HCT116 (cell line): Measurements from ENCODE around the gene SMAD2. TPM values are rescaled to one million over a fixed set of nuclear protein-coding genes. Genes with fewer than 3 reads are reported as not detected.

Experiments used
- ATAC-seq: fragments of 200-7000 bp; cut with Tn5 transposase; 2 replicates; pipeline ENCODE4 v1.9.1; 2020; ENCODE audit warnings: mild to moderate bottlenecking, moderate library complexity
- BruUV-seq: library from RNA; stranded (reverse); fragments of 400-500 nt; replicated peaks from 2 replicates; lab custom pipeline; 2021; lab: Mats Ljungman, UMichigan
- CTCF ChIA-PET: fragments of 300-600 bp; sonication (Branson Sonifier 250); formaldehyde crosslinking; loops from one replicate; lab custom pipeline; 2021; ENCODE audit warnings: antibody characterized with exemption; lab: Charles Lee
- POLR2A ChIA-PET: fragments of 300-600, 350-600 bp; sonication (Branson Sonifier 250); formaldehyde crosslinking; loops from one replicate; lab custom pipeline; 2021; ENCODE audit warnings: antibody characterized with exemption; lab: Charles Lee
- RAD21 ChIA-PET, 2 experiments: fragments of 300-600 bp; sonication (Branson Sonifier 250); formaldehyde crosslinking; loops; one replicate each; lab custom pipeline; 2023; ENCODE audit warnings: low total read pairs in 2 of 2; ENCODE audit not compliant: uncharacterized antibody in 2 of 2, unreplicated experiment in 2 of 2, low non-redundant PET in 1 of 2; lab: Charles Lee
- DNase-seq: peaks from one replicate; pipeline ENCODE4 v3.0.0-alpha.2; 2010; ENCODE audit warnings: low read depth, low spot score
- H2AFZ ChIP-seq: fragments of 200-600 bp; shearing (Covaris generic), sonication (generic); 2 replicates; pipeline ENCODE4 v1.6.1; 2017; ENCODE audit warnings: low read depth, mixed run types, mixed read lengths, antibody characterized with exemption, low read length; ENCODE audit not compliant: poor library complexity, severe bottlenecking
- H3K27ac ChIP-seq: 2 replicates; pipeline ENCODE4 v1.5.1; 2012; ENCODE audit warnings: low read depth, low read length
- H3K27me3 ChIP-seq: fragments of 200-600 bp; sonication (generic); 2 replicates; pipeline ENCODE4 v1.6.1; 2016; ENCODE audit warnings: mixed run types, low read length, mixed read lengths; ENCODE audit not compliant: insufficient read depth
- H3K36me3 ChIP-seq, 2 experiments: fragments of 200-500 bp in 1 of 2; fragments of 200-600 bp in 1 of 2; sonication (Bioruptor generic) in 1 of 2; sonication (generic) in 1 of 2; 2 replicates each; pipeline versions ENCODE4 v1.5.1 to v1.6.1; 2014 to 2016; ENCODE audit warnings: low read length in 2 of 2, inconsistent platforms in 1 of 2, mixed read lengths in 1 of 2, mixed run types in 1 of 2; ENCODE audit not compliant: insufficient read depth in 2 of 2, control insufficient read depth in 1 of 2
- H3K4me1 ChIP-seq, 2 experiments: fragments of 200-600 bp in 1 of 2; sonication (generic) in 1 of 2; 2 replicates each; pipeline versions ENCODE4 v1.5.1 to v1.6.1; 2012 to 2017; ENCODE audit warnings: low read length in 2 of 2, inconsistent platforms in 1 of 2, mild to moderate bottlenecking in 1 of 2, mixed read lengths in 1 of 2, mixed run types in 1 of 2, moderate library complexity in 1 of 2; ENCODE audit not compliant: insufficient read depth in 2 of 2, control insufficient read depth in 1 of 2
- H3K4me2 ChIP-seq: fragments of 200-600 bp; sonication (generic); 2 replicates; pipeline ENCODE4 v1.6.1; 2017; ENCODE audit warnings: mixed run types, low read length, mixed read lengths
- H3K4me3 ChIP-seq, 2 experiments: fragments of 200-600 bp in 1 of 2; sonication (generic) in 1 of 2; replicated peaks in 1 of 2; 2 replicates each; pipeline ENCODE4 v1.5.1; 2011 to 2016; ENCODE audit warnings: low read length in 2 of 2, control low read depth in 1 of 2, low read depth in 1 of 2, mild to moderate bottlenecking in 1 of 2, mixed read lengths in 1 of 2, mixed run types in 1 of 2
- H3K79me2 ChIP-seq: fragments of 200-600 bp; sonication (generic); 2 replicates; pipeline ENCODE4 v1.6.1; 2017; ENCODE audit warnings: mild to moderate bottlenecking, mixed run types, low read length, moderate library complexity, mixed read lengths; ENCODE audit not compliant: insufficient read depth
- H3K9ac ChIP-seq: fragments of 200-600 bp; sonication (generic); 2 replicates; pipeline ENCODE4 v1.6.1; 2016; ENCODE audit warnings: low read length, mixed read lengths
- H3K9me2 ChIP-seq: fragments of 200-600 bp; sonication (generic), shearing (Covaris generic); 2 replicates; pipeline ENCODE4 v1.6.1; 2017; ENCODE audit warnings: mixed run types, mild to moderate bottlenecking, moderate library complexity; ENCODE audit not compliant: insufficient read depth
- H3K9me3 ChIP-seq, 2 experiments: fragments of 200-500 bp in 1 of 2; fragments of 200-600 bp in 1 of 2; sonication (Bioruptor generic) in 1 of 2; sonication (generic) in 1 of 2; 2 replicates each; pipeline ENCODE4 v1.6.1; 2014 to 2017; ENCODE audit warnings: low read length in 2 of 2, mixed read lengths in 2 of 2, inconsistent platforms in 1 of 2, low read depth in 1 of 2, mild to moderate bottlenecking in 1 of 2, mixed run types in 1 of 2, moderate library complexity in 1 of 2; ENCODE audit not compliant: control insufficient read depth in 1 of 2, insufficient read depth in 1 of 2
- H4K20me1 ChIP-seq: fragments of 200-600 bp; sonication (generic), shearing (Covaris generic); 2 replicates; pipeline ENCODE4 v1.6.1; 2017; ENCODE audit warnings: mixed run types, mild to moderate bottlenecking, moderate library complexity; ENCODE audit not compliant: insufficient read depth
- CBX3 ChIP-seq: IDR thresholded peaks from 2 replicates; pipeline ENCODE4 v1.6.1; 2012; ENCODE audit warnings: low read depth
- CEBPB ChIP-seq: IDR thresholded peaks from 2 replicates; pipeline ENCODE4 v1.6.1; 2012; ENCODE audit warnings: low read depth
- EGR1 ChIP-seq: IDR thresholded peaks from 2 replicates; pipeline ENCODE4 v1.6.1; 2012; ENCODE audit warnings: low read depth
- EZH2 ChIP-seq: fragments of 200-600 bp; sonication (generic); IDR thresholded peaks from 2 replicates; pipeline ENCODE4 v1.6.1; 2017; ENCODE audit warnings: antibody characterized with exemption, mixed run types
- EZH2phosphoT487 ChIP-seq: fragments of 200-600 bp; IDR thresholded peaks from 2 replicates; pipeline ENCODE4 v1.6.1; 2018; ENCODE audit warnings: antibody characterized with exemption, borderline replicate concordance
- FOSL1 ChIP-seq: IDR thresholded peaks from 2 replicates; pipeline ENCODE4 v1.6.1; 2012; ENCODE audit warnings: low read depth
- JUND ChIP-seq: IDR thresholded peaks from 2 replicates; pipeline ENCODE4 v1.6.1; 2012
- MAX ChIP-seq: IDR thresholded peaks from 2 replicates; pipeline ENCODE4 v1.6.1; 2012
- POLR2A ChIP-seq: IDR thresholded peaks from 2 replicates; pipeline ENCODE4 v1.7.0; 2011; ENCODE audit warnings: borderline replicate concordance; ENCODE audit not compliant: insufficient read depth, insufficient read length; ENCODE audit errors: extremely low read depth
- RAD21 ChIP-seq: IDR thresholded peaks from 2 replicates; pipeline ENCODE4 v1.6.1; 2012; ENCODE audit warnings: low read depth, mild to moderate bottlenecking
- SIN3A ChIP-seq: IDR thresholded peaks from 2 replicates; pipeline ENCODE4 v1.6.1; 2012; ENCODE audit warnings: low read depth
- SP1 ChIP-seq: IDR thresholded peaks from 2 replicates; pipeline ENCODE4 v1.6.1; 2012; ENCODE audit warnings: low read depth
- SRF ChIP-seq: IDR thresholded peaks from 2 replicates; pipeline ENCODE4 v1.6.1; 2012; ENCODE audit warnings: low read depth
- TCF7L2 ChIP-seq: IDR thresholded peaks from 2 replicates; pipeline ENCODE4 v1.7.0; 2011; ENCODE audit warnings: borderline replicate concordance, inconsistent platforms; ENCODE audit not compliant: insufficient read depth, insufficient read length; ENCODE audit errors: extremely low read depth
- YY1 ChIP-seq: IDR thresholded peaks from 2 replicates; pipeline ENCODE4 v1.6.1; 2011; ENCODE audit warnings: low read length, low read depth, moderate library complexity, mild to moderate bottlenecking; ENCODE audit not compliant: insufficient replicate concordance; ENCODE audit errors: extremely low read depth
- ZFX ChIP-seq: fragments of 450-650 bp; IDR thresholded peaks from 2 replicates; pipeline ENCODE4 v1.6.1; 2017
- ZNF274 ChIP-seq: fragments of 200-500 bp; sonication (Bioruptor generic); IDR thresholded peaks from 2 replicates; pipeline ENCODE4 v1.6.1; 2014; ENCODE audit warnings: mild to moderate bottlenecking, low read depth, low read length, inconsistent platforms
- intact Hi-C: fragments of 100-400 bp; cut with micrococcal nuclease; formaldehyde crosslinking; loops from 2 replicates; pipeline ENCODE4 v1.10.0; 2022
- total RNA-seq: library from RNA; stranded (reverse); gene quantifications from one replicate; pipeline ENCODE4 v1.2.1, GENCODE V29; 2021; ENCODE audit not compliant: unreplicated experiment
- TF ChIP-seq, protein P1 (sequence below): IDR thresholded peaks from 2 replicates; pipeline ENCODE4 v1.6.1; 2012
- TF ChIP-seq, protein P2 (sequence below): IDR thresholded peaks from 2 replicates; pipeline ENCODE4 v1.6.1; 2011; ENCODE audit warnings: mild to moderate bottlenecking, low read length, moderate library complexity; ENCODE audit not compliant: insufficient replicate concordance; ENCODE audit errors: extremely low read depth
- TF ChIP-seq, protein P3 (sequence below): IDR thresholded peaks from 2 replicates; pipeline ENCODE4 v1.6.1; 2012; ENCODE audit warnings: low read depth

SMAD2 gene
- total RNA-seq, 1 experiment from 2014 or later: 130 TPM

- Histone ChIP-seq H3K9me2 (no peaks in the 10 kb centered on the region), H3K27ac (no peak overlapping the region), H3K4me1 (peaks cover 0 to 6% of the 10 kb centered on the region in 2 experiments; a peak in 1 of 4 replicates), H3K27me3 (no peaks in the 10 kb centered on the region), H2AFZ (no peak overlapping the region), H3K79me2 (peaks cover 73% of the 10 kb centered on the region), H3K36me3 (peaks cover 0 to 2% of the 10 kb centered on the region in 2 experiments; a peak in 2 of 4 replicates), H3K4me2 (no peak overlapping the region), H4K20me1 (peaks cover 4% of the 10 kb centered on the region; the same call in 1 of the 2 replicates), H3K9me3 (no peaks in the 10 kb centered on the region), H3K4me3 (no peak overlapping the region), H3K9ac (no peak overlapping the region)
- RAD21 ChIA-PET: no interaction called here
- POLR2A ChIA-PET: no interaction called here
- CTCF ChIA-PET: no interaction called here
- TF ChIP-seq, protein P1, sequence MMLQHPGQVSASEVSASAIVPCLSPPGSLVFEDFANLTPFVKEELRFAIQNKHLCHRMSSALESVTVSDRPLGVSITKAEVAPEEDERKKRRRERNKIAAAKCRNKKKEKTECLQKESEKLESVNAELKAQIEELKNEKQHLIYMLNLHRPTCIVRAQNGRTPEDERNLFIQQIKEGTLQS: no peak
- TF ChIP-seq RAD21 (no peak), JUND (no peak), MAX (no peak), SP1 (no peak), YY1 (no peak), FOSL1 (no peak), EGR1 (no peak), ZFX (no peak), POLR2A (no peak), CEBPB (no peak), SIN3A (no peak), SRF (no peak), ZNF274 (no peak), EZH2phosphoT487 (no peak), TCF7L2 (no peak), CBX3 (no peak), EZH2 (no peak)
- TF ChIP-seq, protein P2, sequence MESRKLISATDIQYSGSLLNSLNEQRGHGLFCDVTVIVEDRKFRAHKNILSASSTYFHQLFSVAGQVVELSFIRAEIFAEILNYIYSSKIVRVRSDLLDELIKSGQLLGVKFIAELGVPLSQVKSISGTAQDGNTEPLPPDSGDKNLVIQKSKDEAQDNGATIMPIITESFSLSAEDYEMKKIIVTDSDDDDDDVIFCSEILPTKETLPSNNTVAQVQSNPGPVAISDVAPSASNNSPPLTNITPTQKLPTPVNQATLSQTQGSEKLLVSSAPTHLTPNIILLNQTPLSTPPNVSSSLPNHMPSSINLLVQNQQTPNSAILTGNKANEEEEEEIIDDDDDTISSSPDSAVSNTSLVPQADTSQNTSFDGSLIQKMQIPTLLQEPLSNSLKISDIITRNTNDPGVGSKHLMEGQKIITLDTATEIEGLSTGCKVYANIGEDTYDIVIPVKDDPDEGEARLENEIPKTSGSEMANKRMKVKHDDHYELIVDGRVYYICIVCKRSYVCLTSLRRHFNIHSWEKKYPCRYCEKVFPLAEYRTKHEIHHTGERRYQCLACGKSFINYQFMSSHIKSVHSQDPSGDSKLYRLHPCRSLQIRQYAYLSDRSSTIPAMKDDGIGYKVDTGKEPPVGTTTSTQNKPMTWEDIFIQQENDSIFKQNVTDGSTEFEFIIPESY: no peak
- TF ChIP-seq, protein P3, sequence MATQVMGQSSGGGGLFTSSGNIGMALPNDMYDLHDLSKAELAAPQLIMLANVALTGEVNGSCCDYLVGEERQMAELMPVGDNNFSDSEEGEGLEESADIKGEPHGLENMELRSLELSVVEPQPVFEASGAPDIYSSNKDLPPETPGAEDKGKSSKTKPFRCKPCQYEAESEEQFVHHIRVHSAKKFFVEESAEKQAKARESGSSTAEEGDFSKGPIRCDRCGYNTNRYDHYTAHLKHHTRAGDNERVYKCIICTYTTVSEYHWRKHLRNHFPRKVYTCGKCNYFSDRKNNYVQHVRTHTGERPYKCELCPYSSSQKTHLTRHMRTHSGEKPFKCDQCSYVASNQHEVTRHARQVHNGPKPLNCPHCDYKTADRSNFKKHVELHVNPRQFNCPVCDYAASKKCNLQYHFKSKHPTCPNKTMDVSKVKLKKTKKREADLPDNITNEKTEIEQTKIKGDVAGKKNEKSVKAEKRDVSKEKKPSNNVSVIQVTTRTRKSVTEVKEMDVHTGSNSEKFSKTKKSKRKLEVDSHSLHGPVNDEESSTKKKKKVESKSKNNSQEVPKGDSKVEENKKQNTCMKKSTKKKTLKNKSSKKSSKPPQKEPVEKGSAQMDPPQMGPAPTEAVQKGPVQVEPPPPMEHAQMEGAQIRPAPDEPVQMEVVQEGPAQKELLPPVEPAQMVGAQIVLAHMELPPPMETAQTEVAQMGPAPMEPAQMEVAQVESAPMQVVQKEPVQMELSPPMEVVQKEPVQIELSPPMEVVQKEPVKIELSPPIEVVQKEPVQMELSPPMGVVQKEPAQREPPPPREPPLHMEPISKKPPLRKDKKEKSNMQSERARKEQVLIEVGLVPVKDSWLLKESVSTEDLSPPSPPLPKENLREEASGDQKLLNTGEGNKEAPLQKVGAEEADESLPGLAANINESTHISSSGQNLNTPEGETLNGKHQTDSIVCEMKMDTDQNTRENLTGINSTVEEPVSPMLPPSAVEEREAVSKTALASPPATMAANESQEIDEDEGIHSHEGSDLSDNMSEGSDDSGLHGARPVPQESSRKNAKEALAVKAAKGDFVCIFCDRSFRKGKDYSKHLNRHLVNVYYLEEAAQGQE: no peak
- ATAC-seq: no peak
- no peak for DNase-seq
- intact Hi-C loops: no loop called here
- BruUV-seq: no TSS peak
These were observed 58.0 kb downstream of the SMAD2 start for GRCh38 chr18:47872426-47872825.
